Measurements from ENCODE around the gene ERC2. TPM values are rescaled to one million over a fixed set of nuclear protein-coding genes. Genes with fewer than 3 reads are reported as not detected.

The ERC2 gene
- total and polyA plus RNA-seq, 2 of the 8 experiments (the other 6 are each of a cell fraction or from before 2014, with no cell fraction given), result 16.4 to 22.8 TPM

DNA sequence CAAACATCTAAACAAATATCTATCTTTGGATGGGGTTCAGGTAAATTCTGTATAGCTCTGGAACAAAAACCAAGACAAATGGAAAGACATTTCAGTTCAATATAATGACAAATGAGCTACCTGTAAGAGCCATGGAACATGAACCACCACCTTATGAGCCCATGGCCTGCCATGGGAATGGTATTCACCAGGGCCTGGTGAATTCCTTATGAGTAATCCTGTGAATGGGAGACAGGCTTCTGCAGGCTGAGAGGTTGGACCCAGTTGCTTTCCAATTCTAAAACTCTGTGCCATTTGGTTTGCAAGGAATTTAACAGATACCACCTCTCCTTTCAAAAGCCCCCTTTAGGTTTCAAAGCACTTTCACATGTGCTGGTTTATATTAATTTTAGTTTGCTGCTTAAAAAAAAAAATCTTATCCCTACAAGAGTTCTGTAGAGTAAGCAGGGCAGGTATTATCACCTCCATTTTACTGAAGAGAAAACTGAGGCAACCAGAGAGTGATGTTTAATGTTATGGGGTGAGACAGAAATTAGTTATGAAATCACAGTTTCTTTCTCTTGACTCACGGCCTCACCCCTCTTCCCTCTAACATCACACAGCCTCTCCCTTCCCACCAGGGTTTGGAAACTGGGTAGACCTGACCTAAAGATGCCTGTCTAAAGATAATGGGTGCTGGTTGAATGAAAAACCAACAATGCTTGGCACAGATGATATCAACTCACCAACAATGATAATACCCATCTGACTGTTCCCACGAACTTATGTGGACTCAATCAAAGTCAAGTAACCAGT lies 583.6 kb downstream of the ERC2 start (continued):
- no peak for TF ChIP-seq POLR2A (IDR thresholded peaks at IDR 0.05; ENCODE audit: control extremely low read depth in 1 of 2, low read depth in 2 of 2, low read length in 2 of 2)
- no peak for TF ChIP-seq POLR2AphosphoS5 (IDR thresholded peaks at IDR 0.05; ENCODE audit: low read depth, low read length)

Measured in H1 (cell line).